Thoracic aorta (tissue), 2 donors: ENCODE measurements around the gene DEXI. TPM values are rescaled to one million over a fixed set of nuclear protein-coding genes. Genes with fewer than 3 reads are reported as not detected.

Experiments
- ATAC-seq: fragments of 150-250 bp; one replicate; pipeline ENCODE4 v1.8.0; 2017; ENCODE audit warnings: low read depth; ENCODE audit not compliant: insufficient number of reproducible peaks, low FRiP score
- DNase-seq: peaks from one replicate; pipeline ENCODE4 v3.0.0-alpha.2; 2020; ENCODE audit warnings: low spot score
- H3K27ac ChIP-seq, 2 donors: fragments of 200-600 bp; sonication (generic); 1 replicate in 1 of 2; 2 replicates in 1 of 2; pipeline ENCODE4 v1.5.1; 2016; ENCODE audit warnings: mild to moderate bottlenecking in 2 of 2, moderate library complexity in 2 of 2
- H3K27me3 ChIP-seq: fragments of 200-600 bp; sonication (generic); replicated peaks from 2 replicates; pipeline ENCODE4 v1.6.0; 2016; ENCODE audit warnings: mild to moderate bottlenecking; ENCODE audit not compliant: insufficient read depth
- H3K36me3 ChIP-seq: fragments of 200-600 bp; sonication (generic); one replicate; pipeline ENCODE4 v1.5.1; 2016
- H3K4me1 ChIP-seq, 2 donors: fragments of 200-600 bp; sonication (generic); 1 replicate in 1 of 2; 2 replicates in 1 of 2; pipeline versions ENCODE4 v1.5.1 to v1.6.0; 2016; ENCODE audit warnings: low read depth in 2 of 2, mild to moderate bottlenecking in 1 of 2; ENCODE audit not compliant: control insufficient read depth in 1 of 2
- H3K4me3 ChIP-seq: fragments of 200-600 bp; sonication (generic); 2 replicates; pipeline ENCODE4 v1.5.1; 2016; ENCODE audit warnings: mild to moderate bottlenecking
- H3K9me3 ChIP-seq: fragments of 200-600 bp; sonication (generic); 2 replicates; pipeline ENCODE4 v1.5.1; 2016
- total RNA-seq, 2 donors: library from RNA; depleted of rRNA; stranded (reverse); fragments of >200 nt; gene quantifications; one replicate each; pipeline versions ENCODE4 v1.1.0 to v1.2.3, GENCODE V29; 2016
- TF ChIP-seq, protein P1 (sequence below): fragments of 200-600 bp; sonication (generic); IDR thresholded peaks from one replicate; pipeline ENCODE4 v1.5.1; 2019; ENCODE audit warnings: antibody characterized with exemption

DEXI gene
- total RNA-seq, 2 donors from 2014 or later, result 120 to 157 TPM

DNA sequence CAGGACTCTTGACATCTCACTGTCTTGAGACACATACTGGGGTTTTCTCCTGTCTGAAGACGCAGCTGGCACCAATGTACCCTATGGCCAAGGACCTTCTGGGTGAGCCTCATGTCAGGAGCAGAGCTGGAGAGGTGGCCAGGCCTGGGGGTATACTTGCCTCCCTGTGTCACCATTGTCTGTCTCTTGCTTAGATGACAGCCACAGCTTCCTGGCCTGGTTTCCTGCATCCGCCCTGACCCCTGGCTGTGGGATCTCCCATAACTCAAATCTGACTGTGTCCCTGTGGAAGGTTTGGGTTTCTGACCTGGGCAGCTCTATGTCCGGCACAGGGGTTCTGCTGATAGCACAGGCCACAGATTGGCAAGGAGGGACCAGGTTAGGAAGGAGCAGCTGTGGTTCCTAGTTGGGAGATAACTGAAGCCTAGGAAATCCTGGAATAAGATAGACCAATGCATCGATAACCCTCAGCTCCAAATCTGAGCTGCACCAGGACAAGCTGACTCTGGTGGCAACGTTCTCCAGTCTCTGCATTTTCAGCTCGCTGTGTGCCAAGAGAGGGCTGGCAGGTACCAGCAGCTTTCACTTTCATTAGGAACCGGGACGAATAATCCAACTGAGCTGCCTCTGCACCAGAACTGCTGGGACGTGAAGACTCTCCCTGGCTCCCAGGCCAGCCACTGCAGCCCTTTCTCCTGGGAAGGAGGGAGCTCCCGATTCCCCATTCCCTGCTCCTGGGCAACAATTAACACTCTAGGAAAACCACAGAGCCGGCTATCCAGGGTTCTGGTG is 5.0 kb downstream of the DEXI start:
- Histone ChIP-seq H3K4me3 (peak overlapping the region; percentile 68), H3K27ac (peak overlapping the region; percentile 21 to 59), H3K36me3 (no peaks in the 10 kb centered on the region), H3K4me1 (peaks cover 54 to 81% of the 10 kb centered on the region in 2 donors), H3K27me3 (no peaks in the 10 kb centered on the region), H3K9me3 (no peaks in the 10 kb centered on the region)
- DNase-seq, result no peak
- no peak for ATAC-seq
- TF ChIP-seq, protein P1, sequence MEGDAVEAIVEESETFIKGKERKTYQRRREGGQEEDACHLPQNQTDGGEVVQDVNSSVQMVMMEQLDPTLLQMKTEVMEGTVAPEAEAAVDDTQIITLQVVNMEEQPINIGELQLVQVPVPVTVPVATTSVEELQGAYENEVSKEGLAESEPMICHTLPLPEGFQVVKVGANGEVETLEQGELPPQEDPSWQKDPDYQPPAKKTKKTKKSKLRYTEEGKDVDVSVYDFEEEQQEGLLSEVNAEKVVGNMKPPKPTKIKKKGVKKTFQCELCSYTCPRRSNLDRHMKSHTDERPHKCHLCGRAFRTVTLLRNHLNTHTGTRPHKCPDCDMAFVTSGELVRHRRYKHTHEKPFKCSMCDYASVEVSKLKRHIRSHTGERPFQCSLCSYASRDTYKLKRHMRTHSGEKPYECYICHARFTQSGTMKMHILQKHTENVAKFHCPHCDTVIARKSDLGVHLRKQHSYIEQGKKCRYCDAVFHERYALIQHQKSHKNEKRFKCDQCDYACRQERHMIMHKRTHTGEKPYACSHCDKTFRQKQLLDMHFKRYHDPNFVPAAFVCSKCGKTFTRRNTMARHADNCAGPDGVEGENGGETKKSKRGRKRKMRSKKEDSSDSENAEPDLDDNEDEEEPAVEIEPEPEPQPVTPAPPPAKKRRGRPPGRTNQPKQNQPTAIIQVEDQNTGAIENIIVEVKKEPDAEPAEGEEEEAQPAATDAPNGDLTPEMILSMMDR, result no peak

DNA sequence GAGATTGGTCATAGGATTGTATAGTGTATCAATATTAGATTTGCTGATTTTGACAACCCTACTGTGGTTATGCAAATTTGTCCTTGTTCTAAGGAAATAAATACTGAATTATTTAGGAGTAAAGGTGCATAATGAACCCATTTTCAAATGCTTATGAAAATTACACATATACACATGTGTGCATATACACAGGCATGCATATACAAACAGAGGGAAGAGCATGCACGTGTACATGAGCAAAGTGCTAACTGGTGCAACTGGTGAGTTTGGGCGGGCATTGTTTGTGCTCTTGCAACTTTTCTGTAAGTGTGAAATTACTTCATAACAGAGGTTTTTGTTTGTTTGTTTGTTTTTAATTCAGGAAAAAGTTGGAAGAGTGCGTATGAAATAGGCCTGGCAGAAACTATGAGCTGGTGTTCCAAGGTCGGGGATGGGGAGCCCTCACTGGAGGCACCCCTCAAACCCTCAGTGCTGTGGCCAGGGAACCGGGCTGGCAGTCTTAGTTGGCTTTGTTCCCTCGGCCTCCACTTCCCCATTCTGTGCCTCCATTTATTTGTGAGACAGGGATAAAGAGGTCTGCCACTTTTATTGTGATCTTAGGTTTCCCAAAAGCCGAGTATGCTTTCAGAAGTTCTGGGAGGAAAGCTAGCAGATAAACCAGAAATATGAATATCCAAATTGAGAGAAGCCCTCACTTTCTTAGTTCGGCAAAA is 5.8 kb downstream of the DEXI start:
- Histone ChIP-seq H3K27me3 (no peaks in the 10 kb centered on the region), H3K27ac (peak overlapping the region in 1 of 2 donors; percentile 59), H3K4me1 (peaks cover 54 to 81% of the 10 kb centered on the region in 2 donors), H3K4me3 (peak overlapping the region; percentile 68), H3K36me3 (no peaks in the 10 kb centered on the region), H3K9me3 (no peaks in the 10 kb centered on the region)
- TF ChIP-seq, protein P1, result no peak
- ATAC-seq (no peak), DNase-seq (no peak)

DNA sequence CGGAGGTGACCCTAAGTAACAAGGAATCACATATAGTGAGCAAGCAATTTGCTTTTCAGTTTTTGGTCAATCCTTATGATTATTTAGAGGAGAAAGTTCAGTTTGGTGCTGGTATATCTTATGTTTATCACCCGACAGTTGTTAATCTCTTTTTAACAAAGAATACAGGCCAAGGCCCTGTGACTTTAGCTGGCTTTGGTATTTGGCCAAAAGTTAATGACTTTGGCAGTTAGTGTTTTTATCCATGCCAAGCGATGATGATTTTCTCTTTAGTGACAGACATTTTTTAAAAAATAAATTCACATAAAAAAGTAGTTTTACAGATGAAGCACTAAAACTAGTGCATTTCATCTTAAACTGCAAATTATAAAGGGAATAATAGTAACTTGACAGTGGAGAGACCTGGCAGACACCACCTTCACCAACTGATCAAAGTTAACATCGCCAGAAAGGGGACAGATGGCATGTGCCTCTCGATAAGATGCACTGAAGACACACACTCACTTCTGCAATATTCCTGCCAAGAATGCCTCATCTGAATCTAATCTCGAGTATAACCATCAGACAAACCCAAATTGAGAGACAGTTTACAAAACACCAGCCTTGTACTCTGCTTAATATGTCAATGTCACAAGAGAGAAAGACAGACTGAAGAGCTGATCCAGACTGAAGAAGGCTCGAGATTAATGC is 6.9 kb downstream of the DEXI start:
- no peak overlapping the region for H3K4me3 ChIP-seq
- no peaks in the 10 kb centered on the region for H3K36me3 ChIP-seq
- no peaks in the 10 kb centered on the region for H3K27me3 ChIP-seq
- H3K9me3 ChIP-seq, result no peaks in the 10 kb centered on the region
- no peak overlapping the region for H3K27ac ChIP-seq
- ATAC-seq (no peak), DNase-seq (no peak)
- TF ChIP-seq, protein P1, result no peak
- H3K4me1 ChIP-seq, result peaks cover 51 to 85% of the 10 kb centered on the region in 2 donors

DNA sequence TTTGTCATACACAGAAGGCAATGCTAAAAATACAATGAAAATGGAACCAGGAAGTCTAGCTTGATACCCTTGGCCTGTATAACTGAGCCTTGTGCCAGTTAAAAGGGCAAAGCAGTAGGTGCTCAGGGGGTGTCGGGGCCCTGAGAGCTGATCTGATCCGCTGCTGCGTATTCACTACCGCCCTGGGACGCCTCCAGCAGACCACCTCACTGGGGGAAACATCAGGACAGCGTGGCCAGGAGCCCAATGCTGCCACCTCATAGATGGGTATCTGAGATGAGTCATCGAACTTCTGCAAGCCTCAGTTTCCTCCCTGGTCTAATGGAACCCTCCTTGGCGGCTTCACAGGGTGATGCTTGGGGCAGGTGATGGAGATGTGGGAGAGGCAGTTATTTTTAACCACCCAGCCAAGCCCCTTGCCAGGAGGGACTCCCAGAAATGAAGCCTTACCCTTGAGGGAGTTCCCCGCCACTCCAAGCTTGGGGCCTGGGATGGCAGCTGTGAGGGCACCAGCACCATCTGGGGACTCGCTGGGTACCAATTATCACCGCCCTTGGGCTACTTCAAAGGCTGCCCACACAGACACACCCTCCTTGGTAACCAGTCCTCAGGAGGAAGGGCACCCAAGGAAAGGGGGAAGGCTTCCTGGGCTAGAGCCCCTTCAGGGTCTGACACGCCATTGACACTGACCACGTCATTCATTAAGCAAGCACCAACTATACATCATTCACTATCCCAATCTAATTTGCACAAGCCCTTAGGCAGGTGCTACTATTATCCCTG is 7.8 kb downstream of the DEXI start:
- Histone ChIP-seq H3K4me3 (no peak overlapping the region), H3K36me3 (no peaks in the 10 kb centered on the region), H3K27me3 (no peaks in the 10 kb centered on the region), H3K27ac (no peak overlapping the region), H3K4me1 (peaks cover 50 to 85% of the 10 kb centered on the region in 2 donors), H3K9me3 (no peaks in the 10 kb centered on the region)
- TF ChIP-seq, protein P1, result no peak
- ATAC-seq (no peak), DNase-seq (no peak)
